ENCODE measurements around the gene NFKBIL1. TPM values are rescaled to one million over a fixed set of nuclear protein-coding genes. Genes with fewer than 3 reads are reported as not detected.

NFKBIL1 gene
- total and polyA plus RNA-seq, 10 of the 15 experiments (the other 5 are each of a cell fraction or from before 2014, with no cell fraction given) = 0.19 to 15.1 (median 7.0) TPM

DNA sequence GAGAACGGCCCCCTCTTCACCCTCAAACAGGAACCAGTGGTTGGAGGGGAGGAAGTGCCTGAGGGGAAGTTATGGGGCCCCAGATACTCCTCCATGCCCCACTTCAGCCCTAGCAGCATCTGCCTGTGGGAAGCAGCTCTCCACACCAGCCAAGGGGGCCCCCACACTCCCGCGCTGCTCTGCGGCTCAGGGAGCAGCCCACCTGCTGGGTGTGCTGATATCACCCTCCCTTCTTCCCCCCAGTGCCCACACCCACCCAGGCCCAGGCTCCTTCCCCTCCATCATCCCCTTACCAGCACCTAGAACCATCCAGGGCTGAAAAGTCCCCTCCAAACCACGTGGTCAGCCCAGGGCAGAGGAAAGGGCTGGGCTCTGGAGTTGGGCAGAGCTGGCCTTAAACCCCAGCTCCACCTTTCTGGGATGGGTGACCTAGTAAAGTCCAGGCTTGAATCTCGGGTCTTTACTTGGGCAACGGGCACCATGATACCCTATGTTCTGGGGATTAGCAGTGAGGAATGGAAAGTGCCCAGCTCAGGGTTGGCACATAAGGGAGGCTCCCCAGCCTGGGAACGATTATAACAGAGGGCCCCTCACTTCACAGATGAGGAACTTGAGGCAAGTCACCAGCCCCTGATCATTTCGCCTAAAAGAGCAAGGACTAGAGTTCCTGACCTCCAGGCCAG lies 39.3 kb downstream of the NFKBIL1 start (continued):
- TF ChIP-seq NBN (IDR thresholded peaks at IDR 0.05) (no peak), EZH2 (IDR thresholded peaks at IDR 0.05; ENCODE audit: borderline replicate concordance, control insufficient read depth, low read depth, low read length) (no peak), SMARCA5 (IDR thresholded peaks at IDR 0.05) (no peak), GATAD2B (conservative IDR thresholded peaks at IDR 0.05; ENCODE audit: low read depth) (no peak), BHLHE40 (IDR thresholded peaks at IDR 0.05; ENCODE audit: borderline replicate concordance in 1 of 2, low read depth in 2 of 2, low read length in 1 of 2) (no peak), SREBF2 (IDR thresholded peaks at IDR 0.05; ENCODE audit: low read length) (no peak), MEF2B (IDR thresholded peaks at IDR 0.05; ENCODE audit: partially characterized antibody, poor library complexity, severe bottlenecking) (no peak), JUND (IDR thresholded peaks at IDR 0.05; ENCODE audit: low read depth, low read length) (no peak), SIX5 (IDR thresholded peaks at IDR 0.05; ENCODE audit: low read depth, low read length, severe bottlenecking) (no peak), RUNX3 (IDR thresholded peaks at IDR 0.05; ENCODE audit: low read length) (no peak), IKZF1 (conservative IDR thresholded peaks at IDR 0.05) (peak; percentile 61; the same call in 1 of the 2 replicates), SP1 (IDR thresholded peaks at IDR 0.05; ENCODE audit: low read depth, low read length) (peak; percentile 27), MYC (IDR thresholded peaks at IDR 0.05; ENCODE audit: insufficient read depth, insufficient read length, insufficient replicate concordance, low read length, severe bottlenecking) (no peak), PAX8 (IDR thresholded peaks at IDR 0.05) (no peak), POLR2AphosphoS2 (IDR thresholded peaks at IDR 0.05; ENCODE audit: low read depth, low read length) (no peak), HCFC1 (IDR thresholded peaks at IDR 0.05; ENCODE audit: low read length) (no peak), MTA3 (IDR thresholded peaks at IDR 0.05; ENCODE audit: borderline replicate concordance, low read length) (no peak), RELA (IDR thresholded peaks at IDR 0.05; ENCODE audit: borderline replicate concordance, partially characterized antibody) (no peak), HDGF (IDR thresholded peaks at IDR 0.05) (peak; percentile 62; the same call in 1 of the 2 replicates), PAX5 (IDR thresholded peaks at IDR 0.05; ENCODE audit: borderline replicate concordance, low read depth, low read length) (0 out of 2 replicates have a peak, but pooled peaks have one; percentile 9), IKZF2 (IDR thresholded peaks at IDR 0.05) (no peak; a peak in 1 of 4 replicates), MYB (IDR thresholded peaks at IDR 0.05; ENCODE audit: borderline replicate concordance, low read depth, low read length) (no peak)
- TF ChIP-seq, protein P1, sequence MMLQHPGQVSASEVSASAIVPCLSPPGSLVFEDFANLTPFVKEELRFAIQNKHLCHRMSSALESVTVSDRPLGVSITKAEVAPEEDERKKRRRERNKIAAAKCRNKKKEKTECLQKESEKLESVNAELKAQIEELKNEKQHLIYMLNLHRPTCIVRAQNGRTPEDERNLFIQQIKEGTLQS (IDR thresholded peaks at IDR 0.05; ENCODE audit: borderline replicate concordance, extremely low read depth, low read depth, low read length) = no peak
- TF ChIP-seq, protein P2, sequence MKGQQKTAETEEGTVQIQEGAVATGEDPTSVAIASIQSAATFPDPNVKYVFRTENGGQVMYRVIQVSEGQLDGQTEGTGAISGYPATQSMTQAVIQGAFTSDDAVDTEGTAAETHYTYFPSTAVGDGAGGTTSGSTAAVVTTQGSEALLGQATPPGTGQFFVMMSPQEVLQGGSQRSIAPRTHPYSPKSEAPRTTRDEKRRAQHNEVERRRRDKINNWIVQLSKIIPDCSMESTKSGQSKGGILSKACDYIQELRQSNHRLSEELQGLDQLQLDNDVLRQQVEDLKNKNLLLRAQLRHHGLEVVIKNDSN (IDR thresholded peaks at IDR 0.05; ENCODE audit: borderline replicate concordance, extremely low read length, insufficient read depth, low read depth, low read length) = peak; percentile 22
- TF ChIP-seq, protein P3, sequence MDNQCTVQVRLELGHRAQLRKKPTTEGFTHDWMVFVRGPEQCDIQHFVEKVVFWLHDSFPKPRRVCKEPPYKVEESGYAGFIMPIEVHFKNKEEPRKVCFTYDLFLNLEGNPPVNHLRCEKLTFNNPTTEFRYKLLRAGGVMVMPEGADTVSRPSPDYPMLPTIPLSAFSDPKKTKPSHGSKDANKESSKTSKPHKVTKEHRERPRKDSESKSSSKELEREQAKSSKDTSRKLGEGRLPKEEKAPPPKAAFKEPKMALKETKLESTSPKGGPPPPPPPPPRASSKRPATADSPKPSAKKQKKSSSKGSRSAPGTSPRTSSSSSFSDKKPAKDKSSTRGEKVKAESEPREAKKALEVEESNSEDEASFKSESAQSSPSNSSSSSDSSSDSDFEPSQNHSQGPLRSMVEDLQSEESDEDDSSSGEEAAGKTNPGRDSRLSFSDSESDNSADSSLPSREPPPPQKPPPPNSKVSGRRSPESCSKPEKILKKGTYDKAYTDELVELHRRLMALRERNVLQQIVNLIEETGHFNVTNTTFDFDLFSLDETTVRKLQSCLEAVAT (IDR thresholded peaks at IDR 0.05) = no peak
- TF ChIP-seq, protein P4, sequence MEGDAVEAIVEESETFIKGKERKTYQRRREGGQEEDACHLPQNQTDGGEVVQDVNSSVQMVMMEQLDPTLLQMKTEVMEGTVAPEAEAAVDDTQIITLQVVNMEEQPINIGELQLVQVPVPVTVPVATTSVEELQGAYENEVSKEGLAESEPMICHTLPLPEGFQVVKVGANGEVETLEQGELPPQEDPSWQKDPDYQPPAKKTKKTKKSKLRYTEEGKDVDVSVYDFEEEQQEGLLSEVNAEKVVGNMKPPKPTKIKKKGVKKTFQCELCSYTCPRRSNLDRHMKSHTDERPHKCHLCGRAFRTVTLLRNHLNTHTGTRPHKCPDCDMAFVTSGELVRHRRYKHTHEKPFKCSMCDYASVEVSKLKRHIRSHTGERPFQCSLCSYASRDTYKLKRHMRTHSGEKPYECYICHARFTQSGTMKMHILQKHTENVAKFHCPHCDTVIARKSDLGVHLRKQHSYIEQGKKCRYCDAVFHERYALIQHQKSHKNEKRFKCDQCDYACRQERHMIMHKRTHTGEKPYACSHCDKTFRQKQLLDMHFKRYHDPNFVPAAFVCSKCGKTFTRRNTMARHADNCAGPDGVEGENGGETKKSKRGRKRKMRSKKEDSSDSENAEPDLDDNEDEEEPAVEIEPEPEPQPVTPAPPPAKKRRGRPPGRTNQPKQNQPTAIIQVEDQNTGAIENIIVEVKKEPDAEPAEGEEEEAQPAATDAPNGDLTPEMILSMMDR (IDR thresholded peaks at IDR 0.05 in 2 of 3, conservative IDR thresholded peaks at IDR 0.05 in 1 of 3; ENCODE audit: control insufficient read depth in 2 of 3, extremely low read depth in 1 of 3, insufficient read depth in 1 of 3, low read depth in 3 of 3, low read length in 3 of 3) = no peak
